VCaP (cell line): Measurements from ENCODE around the gene DAP.

Experiments used
- H3K27ac ChIP-seq: fragments of 450-650 bp; 2 replicates; pipeline ENCODE4 v1.5.1; 2017
- TF ChIP-seq, protein P1 (sequence below): fragments of 450-650 bp; conservative IDR thresholded peaks from 2 replicates; pipeline ENCODE4 v1.5.1; 2017; ENCODE audit warnings: mild to moderate bottlenecking, moderate library complexity

DAP gene, protein sequence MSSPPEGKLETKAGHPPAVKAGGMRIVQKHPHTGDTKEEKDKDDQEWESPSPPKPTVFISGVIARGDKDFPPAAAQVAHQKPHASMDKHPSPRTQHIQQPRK

DNA sequence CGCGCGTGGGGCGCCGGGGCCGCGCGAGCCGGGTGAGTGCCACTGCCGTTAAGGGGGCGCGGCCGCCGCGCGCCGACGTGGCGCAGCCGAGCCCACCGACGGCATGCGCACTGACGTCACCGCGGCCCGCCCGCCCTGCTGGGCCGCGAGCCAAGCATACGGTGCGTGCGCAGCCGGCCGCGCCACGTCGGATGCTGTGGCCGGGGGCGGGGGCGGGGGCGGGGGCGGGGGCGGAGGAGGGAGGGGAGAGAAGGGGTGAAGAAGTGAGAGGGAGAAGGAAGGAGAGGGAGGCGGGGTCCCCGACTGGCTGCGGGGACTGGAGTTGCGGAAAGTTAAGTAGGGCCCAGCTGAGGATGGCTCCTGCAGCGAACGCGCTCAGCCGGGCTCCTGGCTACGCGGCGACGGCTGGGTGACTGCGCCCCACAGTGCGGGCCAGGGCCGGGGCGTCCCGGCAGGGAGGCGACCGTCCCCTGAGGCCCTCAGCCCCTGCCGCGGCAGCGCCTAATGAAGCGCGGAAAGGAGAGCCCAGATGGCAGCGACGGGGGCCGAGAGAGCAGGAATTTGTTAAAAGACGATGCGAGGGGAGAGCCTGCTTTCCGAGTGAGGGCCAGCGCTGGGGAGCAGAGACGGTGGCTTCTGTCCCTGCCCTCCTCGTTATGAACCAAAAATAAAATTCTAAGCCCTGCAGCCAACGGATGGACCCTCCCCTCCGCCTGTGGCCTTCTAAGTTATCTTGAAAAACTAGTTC is at the start of gene DAP:
DAP (minus strand) TSS at position 50 of the 748 bp plus-strand sequence. CDS start 166 bp downstream, outside the sequence.
- TF ChIP-seq, protein P1, sequence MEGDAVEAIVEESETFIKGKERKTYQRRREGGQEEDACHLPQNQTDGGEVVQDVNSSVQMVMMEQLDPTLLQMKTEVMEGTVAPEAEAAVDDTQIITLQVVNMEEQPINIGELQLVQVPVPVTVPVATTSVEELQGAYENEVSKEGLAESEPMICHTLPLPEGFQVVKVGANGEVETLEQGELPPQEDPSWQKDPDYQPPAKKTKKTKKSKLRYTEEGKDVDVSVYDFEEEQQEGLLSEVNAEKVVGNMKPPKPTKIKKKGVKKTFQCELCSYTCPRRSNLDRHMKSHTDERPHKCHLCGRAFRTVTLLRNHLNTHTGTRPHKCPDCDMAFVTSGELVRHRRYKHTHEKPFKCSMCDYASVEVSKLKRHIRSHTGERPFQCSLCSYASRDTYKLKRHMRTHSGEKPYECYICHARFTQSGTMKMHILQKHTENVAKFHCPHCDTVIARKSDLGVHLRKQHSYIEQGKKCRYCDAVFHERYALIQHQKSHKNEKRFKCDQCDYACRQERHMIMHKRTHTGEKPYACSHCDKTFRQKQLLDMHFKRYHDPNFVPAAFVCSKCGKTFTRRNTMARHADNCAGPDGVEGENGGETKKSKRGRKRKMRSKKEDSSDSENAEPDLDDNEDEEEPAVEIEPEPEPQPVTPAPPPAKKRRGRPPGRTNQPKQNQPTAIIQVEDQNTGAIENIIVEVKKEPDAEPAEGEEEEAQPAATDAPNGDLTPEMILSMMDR, result no peak
- peak within 1 kb of the TSS; percentile 96 for H3K27ac ChIP-seq

DNA sequence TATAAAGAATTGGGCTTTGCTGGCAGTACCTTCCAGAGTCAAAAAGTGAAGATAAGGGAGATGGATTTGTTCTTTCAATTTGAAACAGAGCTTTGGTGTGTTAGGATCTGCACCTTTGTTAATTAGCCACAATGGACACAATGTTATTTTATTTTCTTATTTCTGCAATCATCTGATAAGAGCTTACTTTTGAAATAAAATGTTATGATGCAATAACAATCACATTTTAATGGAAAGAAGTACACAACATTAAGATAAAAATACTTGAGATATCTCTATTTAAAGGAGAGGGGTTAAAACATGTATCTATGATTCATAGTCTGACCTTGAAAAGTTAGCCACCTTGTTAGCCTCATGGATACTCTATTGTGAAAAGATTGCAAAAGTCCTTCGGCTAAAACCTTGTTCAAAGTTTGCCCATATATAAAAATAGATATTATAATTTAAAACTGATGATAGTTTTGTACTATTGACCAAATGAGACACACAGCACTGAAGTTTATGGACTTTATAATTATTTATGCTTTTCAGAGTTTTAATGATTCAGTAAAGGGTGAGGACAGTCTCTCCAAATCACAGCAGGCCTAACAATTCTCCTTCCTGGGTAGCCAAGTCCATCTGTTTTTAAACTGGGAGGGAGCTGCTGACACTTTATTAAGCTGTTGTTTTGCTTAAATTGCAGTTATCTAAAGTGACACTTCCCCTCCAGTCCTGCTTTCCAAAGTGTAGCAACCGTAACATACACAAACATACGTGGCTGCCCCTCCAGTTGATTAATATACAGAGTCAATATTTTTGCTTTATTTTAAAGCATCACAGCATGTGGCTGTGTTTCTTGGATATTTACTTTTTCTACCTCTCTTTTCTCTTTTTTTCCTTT is 47.6 kb upstream of the DAP start:
- no peak overlapping the region for H3K27ac ChIP-seq
- TF ChIP-seq, protein P1, result no peak

DNA sequence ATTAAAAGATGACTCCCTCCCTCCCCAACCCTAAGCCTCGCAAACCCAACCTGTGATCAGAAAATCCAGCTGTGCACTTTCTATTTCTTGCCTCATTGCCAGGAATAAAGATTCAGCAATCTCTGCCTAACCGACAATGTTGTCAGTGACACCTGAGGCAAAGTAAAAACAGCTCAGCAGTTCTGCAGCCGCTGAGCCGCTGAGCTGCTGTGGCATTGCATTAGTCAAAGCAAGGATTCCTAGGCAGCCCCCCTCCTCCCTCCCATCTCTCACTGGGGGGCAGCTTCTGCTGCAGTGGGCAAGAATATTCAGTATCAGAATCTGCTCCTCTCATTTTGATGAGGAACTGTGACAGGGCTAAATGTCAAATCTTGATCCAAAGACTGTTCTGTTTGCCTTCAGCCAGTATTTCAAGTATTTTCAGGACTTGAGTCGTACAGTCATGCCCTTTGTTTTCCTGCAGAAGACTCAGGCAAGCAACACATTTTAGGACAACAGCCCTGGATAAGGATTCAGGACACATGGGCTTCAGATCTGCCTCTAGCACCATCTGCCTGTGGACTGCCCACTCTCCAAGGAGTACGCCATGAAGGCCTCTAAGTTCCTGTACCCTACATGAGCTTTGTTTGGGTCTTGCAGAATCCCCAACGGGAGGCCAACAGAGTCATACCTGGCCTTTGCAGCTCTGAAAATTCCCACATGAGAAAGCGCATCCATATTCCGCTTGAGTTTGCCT is 41.1 kb upstream of the DAP start:
- H3K27ac ChIP-seq, result no peak overlapping the region
- TF ChIP-seq, protein P1, result no peak; the same call in 1 of the 2 replicates

DNA sequence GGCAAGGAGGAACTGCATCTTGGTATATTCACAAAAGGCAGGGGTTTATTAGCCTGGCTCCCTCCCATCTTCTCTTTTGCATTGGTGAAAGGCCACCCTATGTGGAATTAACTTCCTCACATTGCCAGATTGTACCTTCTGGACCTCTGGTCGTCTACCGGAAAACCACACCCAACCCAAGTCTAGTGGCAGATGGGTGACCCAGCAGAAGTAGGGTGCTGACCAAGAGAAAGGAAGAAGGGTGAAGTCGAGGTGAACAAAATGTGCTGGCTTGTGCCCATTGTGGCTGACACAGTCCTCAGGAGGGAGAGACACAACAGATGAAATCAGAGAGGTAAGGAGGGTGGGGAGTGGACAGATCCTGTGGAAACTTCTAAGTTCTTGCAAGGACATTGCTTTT is 39.8 kb upstream of the DAP start:
- TF ChIP-seq, protein P1, result no peak
- H3K27ac ChIP-seq, result no peak overlapping the region

DNA sequence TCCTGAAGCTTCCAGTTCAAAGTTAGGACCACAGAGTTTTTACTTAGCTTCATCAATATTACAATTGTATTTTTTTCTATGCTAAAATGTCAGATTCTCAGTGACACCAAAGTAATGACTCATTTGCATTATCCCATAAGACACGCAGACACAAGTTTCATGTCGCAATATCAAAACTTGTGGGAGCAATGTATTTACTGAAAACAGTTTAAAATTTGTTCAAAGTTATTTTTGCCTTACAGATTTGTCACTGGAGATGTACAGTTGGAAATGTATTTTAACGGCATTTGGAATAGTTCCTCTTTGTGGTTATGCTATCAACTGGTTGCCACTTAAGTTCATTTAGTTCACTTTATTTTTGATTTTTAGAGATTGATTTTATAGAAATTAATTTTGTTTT is 36.2 kb upstream of the DAP start:
- no peak overlapping the region for H3K27ac ChIP-seq
- TF ChIP-seq, protein P1, result no peak

DNA sequence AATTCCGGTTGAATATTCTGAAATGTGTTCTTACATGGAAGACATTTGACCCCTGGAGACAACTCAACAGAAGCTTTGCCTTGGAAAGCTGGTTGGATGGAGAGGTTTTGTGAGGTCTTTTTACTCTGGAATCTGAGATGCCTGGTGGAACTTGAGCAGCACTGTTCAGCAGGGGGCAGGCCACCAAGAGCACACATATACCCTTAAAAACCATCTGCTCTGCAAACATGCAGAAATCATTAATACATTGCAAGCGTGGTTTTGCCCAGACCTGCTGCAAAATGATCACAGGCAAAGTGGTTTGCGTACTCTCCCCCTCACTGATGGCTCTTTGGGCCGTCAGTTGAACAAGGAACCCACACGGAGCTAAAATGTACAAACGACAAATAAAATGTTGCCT is 32.8 kb upstream of the DAP start:
- TF ChIP-seq, protein P1, result no peak
- no peak overlapping the region for H3K27ac ChIP-seq

DNA sequence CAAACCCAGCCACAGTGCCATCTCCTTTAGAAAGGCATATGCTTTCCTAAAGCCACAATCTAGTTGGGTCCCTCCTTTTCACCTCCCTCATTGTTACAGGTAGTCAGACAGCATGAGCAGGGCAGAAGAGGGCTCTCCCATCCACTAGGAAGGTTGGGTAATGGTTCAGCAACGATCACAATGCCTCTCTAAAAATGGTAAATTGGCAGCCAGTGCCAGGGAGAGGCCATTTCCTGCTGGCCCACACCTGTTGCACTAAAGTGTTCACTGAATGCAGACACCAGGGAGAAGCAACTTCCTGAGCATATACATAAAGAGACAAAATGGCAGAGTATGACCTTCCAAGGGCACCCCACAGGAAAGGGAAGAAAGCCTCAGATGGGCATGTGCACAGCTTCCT is 31.3 kb upstream of the DAP start:
- H3K27ac ChIP-seq, result no peak overlapping the region
- TF ChIP-seq, protein P1, result no peak
